ENCODE data around the gene SEMA3E.

DNA sequence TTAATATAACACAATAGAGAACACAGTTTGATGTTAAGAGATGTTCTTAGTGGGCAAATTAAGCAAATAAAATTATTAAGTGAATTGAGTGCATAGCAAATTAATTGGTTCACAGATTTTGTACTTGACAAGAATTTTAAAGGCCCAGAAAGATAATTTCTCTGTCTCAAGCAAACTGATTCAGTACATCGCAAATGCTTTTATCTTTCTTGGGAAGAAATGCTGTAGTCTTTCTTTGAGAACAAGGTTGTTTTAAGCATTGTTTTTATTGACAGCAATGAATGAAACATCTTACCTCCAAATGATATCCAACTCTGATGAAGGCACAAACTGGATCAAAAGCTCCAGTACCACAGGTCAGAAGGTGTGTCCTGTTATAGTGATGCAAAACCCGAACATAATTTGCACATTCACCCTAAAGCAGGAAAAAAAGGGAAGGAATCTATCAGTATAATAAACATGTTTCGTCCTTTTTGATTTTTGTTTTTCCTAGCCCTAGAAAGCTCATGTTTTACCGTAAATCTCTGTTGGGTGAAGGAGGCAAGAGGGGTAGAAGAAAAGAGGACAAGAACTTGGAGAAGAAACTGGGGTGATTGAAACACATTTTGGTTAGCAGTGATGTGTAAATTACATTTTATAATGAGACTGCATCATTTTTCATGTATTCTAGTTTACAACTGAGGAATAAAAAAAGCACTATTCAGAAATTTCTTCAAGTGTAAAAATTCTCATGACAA is 182.6 kb downstream of the SEMA3E start:
- TF ChIP-seq GATA3 (IDR thresholded peaks at IDR 0.05; ENCODE audit: low read depth, low read length): no peak
- no peak for TF ChIP-seq GATA2 (IDR thresholded peaks at IDR 0.05; ENCODE audit: low read depth, low read length)
